K562 (cell line): ENCODE data around the gene C2CD2. TPM values are rescaled to one million over a fixed set of nuclear protein-coding genes. Genes with fewer than 3 reads are reported as not detected.

Experiments
- ESRRA ChIP-seq: fragments of 450-650 bp; IDR thresholded peaks from 2 replicates; pipeline ENCODE4 v1.6.1; 2014; ENCODE audit warnings: low read depth, mild to moderate bottlenecking, moderate library complexity, borderline replicate concordance
- HNRNPL ChIP-seq: fragments of 200-400 bp; formaldehyde crosslinking; IDR thresholded peaks from 2 replicates; pipeline ENCODE4 v1.6.1; 2017; ENCODE audit warnings: low read depth, mild to moderate bottlenecking, low read length
- L3MBTL2 ChIP-seq: fragments of 450-650 bp; IDR thresholded peaks from 2 replicates; pipeline ENCODE4 v1.6.1; 2016; ENCODE audit warnings: mild to moderate bottlenecking, moderate library complexity
- MTA2 ChIP-seq: fragments of 450-650 bp; IDR thresholded peaks from 2 replicates; pipeline ENCODE4 v1.6.1; 2016; ENCODE audit warnings: low read depth
- MYNN ChIP-seq, 2 experiments: sonication (generic); formaldehyde crosslinking in 1 of 2; IDR thresholded peaks; 2 replicates each; pipeline versions ENCODE4 v1.5.0 to v1.6.1; 2016 to 2020; ENCODE audit warnings: antibody characterized with exemption in 1 of 2, missing genetic modification reagents in 1 of 2
- NCOR1 ChIP-seq: fragments of 450-650 bp; IDR thresholded peaks from 2 replicates; pipeline ENCODE4 v1.6.1; 2016; ENCODE audit warnings: mild to moderate bottlenecking, moderate library complexity
- NR2C1 ChIP-seq, 2 experiments: fragments of 450-650 bp; IDR thresholded peaks; 2 replicates each; pipeline ENCODE4 v1.6.1; 2017; ENCODE audit warnings: mild to moderate bottlenecking in 2 of 2, antibody characterized with exemption in 1 of 2, inconsistent platforms in 1 of 2, missing compliant biosample characterization in 1 of 2, missing genetic modification characterization in 1 of 2
- POLR2AphosphoS5 ChIP-seq: IDR thresholded peaks from 2 replicates; pipeline ENCODE4 v1.6.1; 2011; ENCODE audit warnings: mild to moderate bottlenecking, low read depth, low read length, moderate library complexity; ENCODE audit not compliant: control insufficient read depth, insufficient read depth
- SIRT6 ChIP-seq: IDR thresholded peaks from one replicate; pipeline ENCODE4 v1.6.1; 2012; ENCODE audit warnings: low read depth, mild to moderate bottlenecking, control low read depth, inconsistent platforms, low read length, moderate library complexity
- SMARCA4 ChIP-seq: fragments of 450-650 bp; IDR thresholded peaks from 2 replicates; pipeline ENCODE4 v1.6.1; 2016
- TOE1 ChIP-seq, 2 experiments: fragments of 450-650 bp in 1 of 2; sonication (generic) in 1 of 2; formaldehyde crosslinking in 1 of 2; IDR thresholded peaks; 2 replicates each; pipeline versions ENCODE4 v1.7.1 to v1.8.0; 2016 to 2022; ENCODE audit warnings: borderline replicate concordance in 2 of 2, mild to moderate bottlenecking in 2 of 2, antibody characterized with exemption in 1 of 2, inconsistent platforms in 1 of 2, low read depth in 1 of 2, missing genetic modification reagents in 1 of 2, moderate library complexity in 1 of 2
- YY1 ChIP-seq, 3 experiments: IDR thresholded peaks; 2 replicates each; pipeline ENCODE4 v1.6.1; 2011; ENCODE audit warnings: low read length in 2 of 3, mild to moderate bottlenecking in 2 of 3, moderate library complexity in 2 of 3, borderline replicate concordance in 1 of 3, control low read depth in 1 of 3, low read depth in 1 of 3; ENCODE audit not compliant: insufficient read depth in 3 of 3, insufficient replicate concordance in 2 of 3, control insufficient read depth in 1 of 3, insufficient read length in 1 of 3; ENCODE audit errors: extremely low read depth in 1 of 3
- polyA plus RNA-seq, 8 experiments: library from polyadenylated mRNA; depleted of rRNA in 4 of 8; stranded (reverse) in 5 of 8; unstranded in 3 of 8; fragments of >200 nt; fragmentation: Nextera tagmentation in 2 of 8; fragmentation: Illumina TruSeq in 1 of 8; extraction: Ambion mirVana in 2 of 8; extraction: Trizol in 1 of 8; gene quantifications; 2 replicates each; pipeline versions ENCODE4 v1.2.1 to v1.2.3, GENCODE V29; 2011 to 2014; ENCODE audit warnings: inconsistent platforms in 1 of 8, missing spikeins in 1 of 8
- total RNA-seq, 7 experiments: library from RNA; depleted of rRNA in 6 of 7; stranded (reverse); fragments of >200 nt in 6 of 7; fragmentation: Illumina TruSeq in 2 of 7; extraction: Trizol in 2 of 7; gene quantifications; 2 replicates each; pipeline versions ENCODE4 v1.2.1 to v1.2.3, GENCODE V29; 2011 to 2021; ENCODE audit warnings: low replicate concordance in 1 of 7
- TF ChIP-seq, protein P1 (sequence below): fragments of 150-350 bp; conservative IDR thresholded peaks from 2 replicates; pipeline ENCODE4 v1.6.1; 2014; ENCODE audit warnings: low read length
- TF ChIP-seq, protein P2 (sequence below): fragments of 200-800 bp; sonication (Bioruptor generic); IDR thresholded peaks from 2 replicates; pipeline ENCODE4 v1.6.1; 2017; ENCODE audit warnings: missing genetic modification characterization, missing compliant biosample characterization
- TF ChIP-seq, protein P3 (sequence below), 2 experiments: fragments of 150-350 bp in 1 of 2; IDR thresholded peaks; 2 replicates each; pipeline ENCODE4 v1.6.1; 2012 to 2016; ENCODE audit warnings: low read depth in 2 of 2, low read length in 2 of 2, mild to moderate bottlenecking in 1 of 2, moderate library complexity in 1 of 2
- TF ChIP-seq, protein P4 (sequence below): fragments of 450-650 bp; IDR thresholded peaks from 2 replicates; pipeline ENCODE4 v1.6.1; 2016

C2CD2 gene
- total and polyA plus RNA-seq, 9 of the 15 experiments (the other 6 are each of a cell fraction or from before 2014, with no cell fraction given) = 1.3 to 21.6 (median 12.1) TPM

DNA sequence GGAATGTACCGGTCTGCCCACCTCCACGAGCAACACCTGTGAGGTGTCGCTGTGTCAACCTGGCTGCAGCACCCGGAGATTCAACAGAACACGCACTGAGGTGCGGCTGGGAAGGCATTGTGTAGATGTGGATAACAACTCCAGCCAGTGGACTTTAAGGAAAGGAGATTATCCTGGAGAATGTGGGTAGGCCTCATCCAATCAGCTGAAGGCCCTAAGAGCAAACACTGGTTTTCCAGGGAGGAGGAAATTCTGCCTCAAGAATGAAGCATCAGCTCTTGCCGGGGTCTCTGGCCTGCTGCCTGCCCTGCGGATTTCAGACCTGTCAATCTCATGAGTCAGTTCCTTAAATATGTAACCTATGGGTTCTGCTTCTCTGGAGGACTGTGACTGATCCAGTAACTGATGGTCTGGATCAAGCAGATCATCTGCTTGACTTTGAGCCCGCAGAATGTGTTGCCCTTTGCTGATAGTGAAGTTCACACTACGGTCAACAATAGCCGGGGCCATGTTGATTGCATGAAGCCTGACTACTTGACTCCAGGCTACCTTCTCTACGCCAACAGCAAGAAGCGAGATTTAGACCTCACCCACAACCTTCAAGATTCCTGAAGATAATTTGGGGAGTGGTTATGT lies 58.8 kb downstream of the C2CD2 start (continued):
- TF ChIP-seq SMARCA4 = peak; percentile 84
- TF ChIP-seq, protein P1, sequence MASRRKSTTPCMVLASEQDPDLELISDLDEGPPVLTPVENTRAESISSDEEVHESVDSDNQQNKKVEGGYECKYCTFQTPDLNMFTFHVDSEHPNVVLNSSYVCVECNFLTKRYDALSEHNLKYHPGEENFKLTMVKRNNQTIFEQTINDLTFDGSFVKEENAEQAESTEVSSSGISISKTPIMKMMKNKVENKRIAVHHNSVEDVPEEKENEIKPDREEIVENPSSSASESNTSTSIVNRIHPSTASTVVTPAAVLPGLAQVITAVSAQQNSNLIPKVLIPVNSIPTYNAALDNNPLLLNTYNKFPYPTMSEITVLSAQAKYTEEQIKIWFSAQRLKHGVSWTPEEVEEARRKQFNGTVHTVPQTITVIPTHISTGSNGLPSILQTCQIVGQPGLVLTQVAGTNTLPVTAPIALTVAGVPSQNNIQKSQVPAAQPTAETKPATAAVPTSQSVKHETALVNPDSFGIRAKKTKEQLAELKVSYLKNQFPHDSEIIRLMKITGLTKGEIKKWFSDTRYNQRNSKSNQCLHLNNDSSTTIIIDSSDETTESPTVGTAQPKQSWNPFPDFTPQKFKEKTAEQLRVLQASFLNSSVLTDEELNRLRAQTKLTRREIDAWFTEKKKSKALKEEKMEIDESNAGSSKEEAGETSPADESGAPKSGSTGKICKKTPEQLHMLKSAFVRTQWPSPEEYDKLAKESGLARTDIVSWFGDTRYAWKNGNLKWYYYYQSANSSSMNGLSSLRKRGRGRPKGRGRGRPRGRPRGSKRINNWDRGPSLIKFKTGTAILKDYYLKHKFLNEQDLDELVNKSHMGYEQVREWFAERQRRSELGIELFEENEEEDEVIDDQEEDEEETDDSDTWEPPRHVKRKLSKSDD = no peak
- TF ChIP-seq YY1 (IDR thresholded peaks at IDR 0.05; ENCODE audit: borderline replicate concordance in 1 of 3, control insufficient read depth in 1 of 3, extremely low read depth in 1 of 3, insufficient read depth in 3 of 3, insufficient read length in 1 of 3, insufficient replicate concordance in 2 of 3, low read depth in 1 of 3, low read length in 2 of 3) = peak; percentile 34 to 88 (median 38)
- TF ChIP-seq NR2C1 (IDR thresholded peaks at IDR 0.05) = no peak
- TF ChIP-seq NR2C1 (tag; IDR thresholded peaks at IDR 0.05) = peak; percentile 46; the same call in 1 of the 2 replicates
- TF ChIP-seq ESRRA = peak; percentile 84; the same call in 1 of the 2 replicates
- TF ChIP-seq L3MBTL2 = peak; percentile 63
- TF ChIP-seq, protein P2, sequence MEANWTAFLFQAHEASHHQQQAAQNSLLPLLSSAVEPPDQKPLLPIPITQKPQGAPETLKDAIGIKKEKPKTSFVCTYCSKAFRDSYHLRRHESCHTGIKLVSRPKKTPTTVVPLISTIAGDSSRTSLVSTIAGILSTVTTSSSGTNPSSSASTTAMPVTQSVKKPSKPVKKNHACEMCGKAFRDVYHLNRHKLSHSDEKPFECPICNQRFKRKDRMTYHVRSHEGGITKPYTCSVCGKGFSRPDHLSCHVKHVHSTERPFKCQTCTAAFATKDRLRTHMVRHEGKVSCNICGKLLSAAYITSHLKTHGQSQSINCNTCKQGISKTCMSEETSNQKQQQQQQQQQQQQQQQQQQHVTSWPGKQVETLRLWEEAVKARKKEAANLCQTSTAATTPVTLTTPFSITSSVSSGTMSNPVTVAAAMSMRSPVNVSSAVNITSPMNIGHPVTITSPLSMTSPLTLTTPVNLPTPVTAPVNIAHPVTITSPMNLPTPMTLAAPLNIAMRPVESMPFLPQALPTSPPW (CRISPR knock-in tag) = peak; percentile 35; the same call in 1 of the 2 replicates
- TF ChIP-seq TOE1 (IDR thresholded peaks at IDR 0.05; ENCODE audit: borderline replicate concordance) = no peak
- TF ChIP-seq TOE1 (CRISPR knock-in tag; IDR thresholded peaks at IDR 0.05; ENCODE audit: borderline replicate concordance, low read depth) = no peak
- peak; percentile 83 for TF ChIP-seq NCOR1
- no peak; the same call in 1 of the 2 replicates for TF ChIP-seq MYNN (IDR thresholded peaks at IDR 0.05)
- TF ChIP-seq MYNN (CRISPR knock-in tag; IDR thresholded peaks at IDR 0.05) = no peak
- TF ChIP-seq MTA2 = peak; percentile 45; the same call in 1 of the 2 replicates
- TF ChIP-seq, protein P3, sequence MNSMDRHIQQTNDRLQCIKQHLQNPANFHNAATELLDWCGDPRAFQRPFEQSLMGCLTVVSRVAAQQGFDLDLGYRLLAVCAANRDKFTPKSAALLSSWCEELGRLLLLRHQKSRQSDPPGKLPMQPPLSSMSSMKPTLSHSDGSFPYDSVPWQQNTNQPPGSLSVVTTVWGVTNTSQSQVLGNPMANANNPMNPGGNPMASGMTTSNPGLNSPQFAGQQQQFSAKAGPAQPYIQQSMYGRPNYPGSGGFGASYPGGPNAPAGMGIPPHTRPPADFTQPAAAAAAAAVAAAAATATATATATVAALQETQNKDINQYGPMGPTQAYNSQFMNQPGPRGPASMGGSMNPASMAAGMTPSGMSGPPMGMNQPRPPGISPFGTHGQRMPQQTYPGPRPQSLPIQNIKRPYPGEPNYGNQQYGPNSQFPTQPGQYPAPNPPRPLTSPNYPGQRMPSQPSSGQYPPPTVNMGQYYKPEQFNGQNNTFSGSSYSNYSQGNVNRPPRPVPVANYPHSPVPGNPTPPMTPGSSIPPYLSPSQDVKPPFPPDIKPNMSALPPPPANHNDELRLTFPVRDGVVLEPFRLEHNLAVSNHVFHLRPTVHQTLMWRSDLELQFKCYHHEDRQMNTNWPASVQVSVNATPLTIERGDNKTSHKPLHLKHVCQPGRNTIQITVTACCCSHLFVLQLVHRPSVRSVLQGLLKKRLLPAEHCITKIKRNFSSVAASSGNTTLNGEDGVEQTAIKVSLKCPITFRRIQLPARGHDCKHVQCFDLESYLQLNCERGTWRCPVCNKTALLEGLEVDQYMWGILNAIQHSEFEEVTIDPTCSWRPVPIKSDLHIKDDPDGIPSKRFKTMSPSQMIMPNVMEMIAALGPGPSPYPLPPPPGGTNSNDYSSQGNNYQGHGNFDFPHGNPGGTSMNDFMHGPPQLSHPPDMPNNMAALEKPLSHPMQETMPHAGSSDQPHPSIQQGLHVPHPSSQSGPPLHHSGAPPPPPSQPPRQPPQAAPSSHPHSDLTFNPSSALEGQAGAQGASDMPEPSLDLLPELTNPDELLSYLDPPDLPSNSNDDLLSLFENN (IDR thresholded peaks at IDR 0.05; ENCODE audit: low read depth in 2 of 2, low read length in 2 of 2) = peak in 1 of 2 experiments; percentile 65; a peak in 1 of 4 replicates
- TF ChIP-seq, protein P4, sequence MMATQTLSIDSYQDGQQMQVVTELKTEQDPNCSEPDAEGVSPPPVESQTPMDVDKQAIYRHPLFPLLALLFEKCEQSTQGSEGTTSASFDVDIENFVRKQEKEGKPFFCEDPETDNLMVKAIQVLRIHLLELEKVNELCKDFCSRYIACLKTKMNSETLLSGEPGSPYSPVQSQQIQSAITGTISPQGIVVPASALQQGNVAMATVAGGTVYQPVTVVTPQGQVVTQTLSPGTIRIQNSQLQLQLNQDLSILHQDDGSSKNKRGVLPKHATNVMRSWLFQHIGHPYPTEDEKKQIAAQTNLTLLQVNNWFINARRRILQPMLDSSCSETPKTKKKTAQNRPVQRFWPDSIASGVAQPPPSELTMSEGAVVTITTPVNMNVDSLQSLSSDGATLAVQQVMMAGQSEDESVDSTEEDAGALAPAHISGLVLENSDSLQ = peak; percentile 96
- TF ChIP-seq POLR2AphosphoS5 = peak; percentile 68; the same call in 1 of the 2 replicates
- no peak for TF ChIP-seq SIRT6
- TF ChIP-seq HNRNPL = no peak
